ENCODE measurements around the gene SMG9. TPM values are rescaled to one million over a fixed set of nuclear protein-coding genes. Genes with fewer than 3 reads are reported as not detected.
"Not testable (repeated sequence)": the region's sequence is repeated elsewhere in the genome, so short reads cannot be mapped to it uniquely, and the experiment has no call there.

The SMG9 gene
- total RNA-seq, 1 experiment from 2014 or later, result 25.7 TPM

DNA sequence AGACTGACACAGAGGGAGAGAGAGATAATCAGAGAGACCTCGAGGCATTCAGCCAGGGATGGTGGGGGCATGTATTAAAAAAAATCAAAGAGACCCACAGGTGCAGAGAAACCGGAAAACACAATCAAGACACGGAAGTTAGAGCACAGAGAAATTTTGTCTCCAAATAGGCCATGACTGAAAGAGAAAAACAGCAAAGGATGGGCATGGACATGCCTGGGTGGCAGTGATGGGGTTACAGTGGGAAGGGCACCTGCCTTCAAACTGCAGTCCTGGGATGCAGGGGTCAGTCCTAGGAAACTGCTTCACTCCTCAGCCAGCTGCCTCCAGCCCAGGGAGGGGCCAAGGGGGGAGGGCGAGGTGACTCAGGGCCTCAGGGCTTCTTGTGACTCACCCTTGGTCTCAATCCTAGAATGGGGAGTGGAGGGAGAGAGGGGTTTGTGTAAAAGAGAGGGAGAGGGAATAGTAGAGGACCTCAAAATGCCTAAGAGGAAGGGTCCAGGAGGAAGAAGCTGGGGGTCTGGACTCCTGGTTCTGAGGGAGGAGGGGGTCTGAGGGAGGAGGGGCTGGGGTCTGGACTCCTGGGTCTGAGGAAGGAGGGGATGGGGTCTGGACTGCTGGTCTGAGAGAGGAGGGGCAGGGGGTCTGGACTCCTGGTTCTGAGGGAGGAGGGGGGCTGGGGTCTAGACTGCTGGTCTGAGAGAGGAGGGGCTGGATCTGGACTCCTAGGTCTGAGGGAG, 29.6 kb upstream of the SMG9 start:
- no peaks in the 10 kb centered on the region for H3K9me3 ChIP-seq (replicated peaks)
- H3K27ac ChIP-seq, result no peak overlapping the region
- no peak overlapping the region for H3K4me3 ChIP-seq
- peak; percentile 64 to 67 for DNase-seq
- peaks cover 5% of the 10 kb centered on the region; the same call in 1 of the 2 replicates for H3K4me1 ChIP-seq
- H3K36me3 ChIP-seq, result no peaks in the 10 kb centered on the region
- H3K27me3 ChIP-seq, result no peaks in the 10 kb centered on the region

DNA sequence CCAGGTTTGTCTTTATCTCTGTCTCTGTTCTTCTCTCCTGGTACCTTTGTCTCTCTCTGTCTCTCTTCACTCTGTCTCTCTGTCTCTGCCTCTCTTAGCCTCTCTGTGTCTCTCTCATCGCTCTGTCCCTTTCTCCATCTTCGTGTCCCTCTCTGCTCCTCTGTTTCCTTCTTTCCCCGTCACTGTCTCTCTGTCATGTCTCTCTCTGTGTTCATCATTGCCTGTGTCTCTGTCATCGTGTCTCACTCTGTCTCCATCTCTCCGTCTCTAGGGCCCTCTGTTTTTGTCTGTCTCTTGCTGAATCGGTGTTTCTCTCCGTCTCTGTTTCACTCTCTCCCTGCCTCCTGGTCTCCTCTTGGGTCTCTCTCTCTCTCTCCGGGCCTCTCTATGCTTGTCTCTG, 28.9 kb upstream of the SMG9 start:
- Histone ChIP-seq H3K9me3 (replicated peaks) (no peaks in the 10 kb centered on the region), H3K27me3 (no peaks in the 10 kb centered on the region)

GRCh38 chr19:43782689-43783231, 28.0 kb upstream of the SMG9 start:
- no peak for DNase-seq
- Histone ChIP-seq H3K4me1 (peaks cover 11% of the 10 kb centered on the region; the same call in 1 of the 2 replicates), H3K4me3 (no peak overlapping the region), H3K27ac (no peak overlapping the region), H3K9me3 (replicated peaks) (no peaks in the 10 kb centered on the region), H3K36me3 (no peaks in the 10 kb centered on the region), H3K27me3 (no peaks in the 10 kb centered on the region)

More for the DNA sequence above, 28.9 kb upstream of the SMG9 start:
- Histone ChIP-seq H3K36me3 (no peaks in the 10 kb centered on the region), H3K4me3 (no peak overlapping the region), H3K4me1 (peaks cover 5% of the 10 kb centered on the region; the same call in 1 of the 2 replicates), H3K27ac (no peak overlapping the region)
- DNase-seq, result no peak

- H3K36me3 ChIP-seq, result no peaks in the 10 kb centered on the region
- no peak overlapping the region for H3K4me3 ChIP-seq
- H3K27me3 ChIP-seq, result no peaks in the 10 kb centered on the region
- DNase-seq, result no peak
- peaks cover 13% of the 10 kb centered on the region; the same call in 1 of the 2 replicates for H3K4me1 ChIP-seq
- no peaks in the 10 kb centered on the region for H3K9me3 ChIP-seq (replicated peaks)
- H3K27ac ChIP-seq, result no peak overlapping the region
Observed at GRCh38 chr19:43782311-43782660, 27.5 kb upstream of the SMG9 start.

- Histone ChIP-seq H3K9me3 (replicated peaks) (no peaks in the 10 kb centered on the region), H3K27me3 (no peaks in the 10 kb centered on the region), H3K4me3 (no peak overlapping the region), H3K36me3 (no peaks in the 10 kb centered on the region), H3K27ac (no peak overlapping the region), H3K4me1 (peaks cover 13% of the 10 kb centered on the region; the same call in 1 of the 2 replicates)
- no peak for DNase-seq
Observed at GRCh38 chr19:43781630-43782310, 27.0 kb upstream of the SMG9 start.

DNA sequence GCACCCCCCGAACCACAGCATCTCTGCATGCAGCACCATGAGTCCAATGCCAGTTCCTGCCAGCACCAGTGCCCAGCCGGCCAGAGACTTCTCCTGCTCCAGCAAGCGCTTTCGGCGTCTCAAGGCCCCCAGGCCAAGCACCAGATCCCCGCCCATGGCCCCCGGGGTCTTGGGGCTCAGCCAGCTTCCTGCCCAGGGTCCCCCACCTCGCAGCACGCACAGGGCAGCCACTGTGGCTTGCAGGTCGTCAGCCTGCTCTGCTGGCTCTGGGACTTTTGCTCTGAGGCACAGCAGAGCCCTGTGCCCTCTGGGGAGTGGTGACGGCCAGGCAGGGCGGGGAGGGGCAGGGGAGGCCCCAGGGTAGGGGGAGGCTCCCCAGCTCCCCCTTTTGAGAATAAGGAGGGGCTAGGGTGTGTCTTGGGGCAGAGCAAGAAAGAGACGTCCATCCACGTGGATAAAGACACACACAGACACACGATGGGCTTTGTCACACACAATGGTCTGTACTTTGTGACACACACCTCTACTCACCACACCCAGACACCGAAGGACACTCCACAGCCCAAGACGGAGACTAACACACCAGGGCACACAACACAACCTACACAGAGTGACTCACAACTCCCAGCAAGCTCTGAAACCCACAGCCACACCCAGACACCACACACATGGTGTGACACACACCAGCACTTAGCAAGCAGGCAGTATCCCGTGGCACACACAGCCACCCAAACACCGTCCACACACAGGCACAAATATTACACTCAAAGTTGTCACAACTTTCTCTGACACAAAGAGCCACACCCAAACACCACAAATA, 26.2 kb upstream of the SMG9 start, which contains the start of gene KCNN4:
KCNN4 (minus strand) TSS at position 268 of the 820 bp plus-strand sequence; CDS start at position 156, 112 bp downstream.
- Histone ChIP-seq H3K27ac (no peak within 1 kb of the TSS), H3K36me3 (no peaks in the 10 kb centered on the region), H3K4me3 (no peak within 1 kb of the TSS), H3K9me3 (replicated peaks) (no peaks in the 10 kb centered on the region), H3K4me1 (peaks cover 13% of the 10 kb centered on the region; the same call in 1 of the 2 replicates), H3K27me3 (no peaks in the 10 kb centered on the region)
- DNase-seq, result no peak

DNA sequence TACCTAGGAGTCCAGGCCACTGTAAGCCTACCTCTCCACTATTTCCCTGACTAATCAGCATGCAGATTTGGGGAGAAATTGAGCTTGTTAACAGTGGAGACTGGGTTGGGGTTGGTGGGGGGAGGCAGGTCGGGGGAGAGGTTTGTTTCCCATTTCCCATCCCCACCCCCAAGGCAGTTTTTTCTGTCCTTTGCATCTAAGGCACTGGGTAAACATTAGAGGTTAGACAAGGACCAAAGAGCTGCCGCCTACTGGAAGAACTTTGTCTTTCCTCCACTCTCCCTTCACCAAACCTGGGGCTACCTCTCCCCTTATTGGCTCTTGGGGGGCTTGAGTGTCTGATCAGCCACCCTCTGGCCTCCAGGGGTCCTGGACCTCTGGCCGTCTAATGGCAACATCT, 25.1 kb upstream of the SMG9 start:
- Histone ChIP-seq H3K4me3 (no peak overlapping the region), H3K9me3 (replicated peaks) (no peaks in the 10 kb centered on the region), H3K4me1 (peaks cover 13% of the 10 kb centered on the region; the same call in 1 of the 2 replicates), H3K27ac (no peak overlapping the region), H3K27me3 (no peaks in the 10 kb centered on the region), H3K36me3 (no peaks in the 10 kb centered on the region)
- no peak for DNase-seq

DNA sequence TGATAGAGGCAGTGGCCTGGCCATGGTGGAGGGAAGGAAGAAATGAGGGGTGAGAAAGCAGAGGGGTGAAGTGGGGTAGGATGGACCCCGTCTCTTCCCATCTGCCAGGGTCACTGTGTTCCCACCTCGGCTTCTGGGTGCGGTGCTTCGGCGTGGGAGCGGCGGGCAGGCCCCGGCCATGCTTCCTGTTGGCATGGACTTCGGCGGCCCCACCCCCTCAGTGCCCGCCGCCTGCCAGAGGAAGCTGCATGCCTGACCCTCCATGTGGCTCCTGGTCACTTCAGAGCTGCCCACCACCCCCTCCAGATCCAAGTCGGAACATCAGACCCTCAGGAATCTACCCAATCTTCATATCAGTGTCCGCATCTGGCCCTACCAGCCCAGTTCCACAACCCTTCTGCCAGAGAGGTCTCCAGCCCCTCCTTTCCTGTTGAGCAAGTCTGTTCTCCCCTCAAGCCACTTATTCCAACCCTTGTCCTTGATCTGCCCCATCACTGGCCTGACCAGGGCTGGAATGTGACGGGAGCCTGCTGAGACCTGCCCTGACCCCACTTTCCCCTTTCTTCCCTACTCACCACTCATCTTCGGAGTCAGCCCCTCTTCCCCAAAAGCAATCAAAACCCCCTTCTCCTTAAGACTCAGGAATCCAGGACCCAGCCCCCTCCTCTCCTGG, 24.5 kb upstream of the SMG9 start:
- Histone ChIP-seq H3K4me3 (no peak overlapping the region), H3K9me3 (replicated peaks) (no peaks in the 10 kb centered on the region), H3K27ac (no peak overlapping the region), H3K4me1 (peaks cover 10% of the 10 kb centered on the region; the same call in 1 of the 2 replicates), H3K36me3 (no peaks in the 10 kb centered on the region), H3K27me3 (no peaks in the 10 kb centered on the region)
- DNase-seq, result no peak

GRCh38 chr19:43778651-43779050, 23.9 kb upstream of the SMG9 start:
- no peak overlapping the region for H3K4me3 ChIP-seq
- no peaks in the 10 kb centered on the region for H3K9me3 ChIP-seq (replicated peaks)
- H3K4me1 ChIP-seq, result peaks cover 8% of the 10 kb centered on the region; the same call in 1 of the 2 replicates
- H3K36me3 ChIP-seq, result no peaks in the 10 kb centered on the region
- H3K27ac ChIP-seq, result no peak overlapping the region
- no peak for DNase-seq
- no peaks in the 10 kb centered on the region for H3K27me3 ChIP-seq

DNA sequence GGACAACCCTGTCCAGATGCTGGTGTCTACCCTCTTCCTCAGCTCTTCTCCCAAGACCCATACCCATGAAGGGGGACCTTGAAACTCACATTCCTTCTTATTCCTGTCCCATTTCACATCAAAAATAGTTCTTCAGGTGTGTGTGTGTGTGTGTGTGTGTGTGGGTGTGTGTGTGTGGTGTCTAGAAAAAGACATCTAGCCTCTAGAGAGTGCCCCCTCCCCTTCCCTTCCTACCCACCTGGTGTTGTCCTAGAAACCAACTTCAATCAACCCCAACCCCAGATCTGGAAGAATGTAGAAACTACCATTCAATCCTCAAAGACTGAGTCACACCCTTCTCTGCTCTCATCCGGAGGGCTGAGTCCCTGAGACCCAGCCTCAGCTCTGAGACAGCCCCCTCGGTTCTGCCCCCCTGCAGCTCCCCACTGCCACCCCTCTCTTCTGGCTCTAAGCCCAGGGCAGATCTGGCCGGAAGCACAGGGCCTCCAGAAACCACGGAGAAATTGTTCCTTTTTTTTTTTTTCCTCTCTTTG, 22.5 kb upstream of the SMG9 start:
- DNase-seq, result peak; percentile 44 to 59
- Histone ChIP-seq H3K36me3 (no peaks in the 10 kb centered on the region), H3K27ac (no peak overlapping the region), H3K27me3 (no peaks in the 10 kb centered on the region), H3K9me3 (replicated peaks) (no peaks in the 10 kb centered on the region), H3K4me3 (no peak overlapping the region), H3K4me1 (peaks cover 8% of the 10 kb centered on the region; the same call in 1 of the 2 replicates)

- DNase-seq, result no peak
- Histone ChIP-seq H3K4me1 (peaks cover 8% of the 10 kb centered on the region; the same call in 1 of the 2 replicates), H3K27me3 (no peaks in the 10 kb centered on the region), H3K9me3 (replicated peaks) (no peaks in the 10 kb centered on the region), H3K27ac (no peak overlapping the region), H3K4me3 (no peak overlapping the region), H3K36me3 (no peaks in the 10 kb centered on the region)
Observed at GRCh38 chr19:43776286-43776685, 21.5 kb upstream of the SMG9 start.

DNA sequence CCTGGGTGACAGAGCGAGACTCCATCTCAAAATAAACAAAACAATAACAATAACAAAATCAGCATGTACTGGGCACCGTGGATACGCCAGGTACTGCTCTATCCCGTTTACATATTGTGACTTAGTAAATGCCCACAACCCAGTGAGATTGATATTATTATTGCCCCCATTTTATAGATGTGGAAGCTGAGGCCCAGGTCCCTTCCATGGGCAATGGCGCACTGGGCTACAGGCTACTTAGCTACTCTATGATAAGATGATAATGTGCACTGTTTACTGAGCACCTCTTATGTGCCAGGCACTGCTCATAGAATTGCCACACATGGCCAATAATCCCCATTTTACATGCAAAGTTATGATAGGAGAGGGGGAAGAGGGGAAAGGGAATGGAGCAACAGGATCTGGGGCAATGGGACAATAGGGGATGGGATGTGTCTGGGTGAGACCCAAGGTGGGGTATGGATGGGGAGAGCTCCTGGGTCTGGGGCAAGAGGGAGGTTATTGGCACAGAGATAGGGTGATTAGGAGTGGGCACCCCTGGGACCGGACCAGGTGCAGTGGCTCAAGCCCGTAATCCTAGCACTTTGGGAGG, 20.6 kb upstream of the SMG9 start:
- no peak overlapping the region for H3K27ac ChIP-seq
- no peak for DNase-seq
- H3K27me3 ChIP-seq, result no peaks in the 10 kb centered on the region
- H3K4me3 ChIP-seq, result no peak overlapping the region
- no peaks in the 10 kb centered on the region for H3K36me3 ChIP-seq
- peaks cover 8% of the 10 kb centered on the region; the same call in 1 of the 2 replicates for H3K4me1 ChIP-seq
- H3K9me3 ChIP-seq (replicated peaks), result no peaks in the 10 kb centered on the region

GRCh38 chr19:43774940-43775258, 20.1 kb upstream of the SMG9 start:
- not testable (repeated sequence) for H3K27me3 ChIP-seq, H3K4me3 ChIP-seq

More at GRCh38 chr19:43774940-43775258, 20.1 kb upstream of the SMG9 start:
- H3K36me3 ChIP-seq; H3K4me1 ChIP-seq; DNase-seq; H3K9me3 ChIP-seq (replicated peaks); H3K27ac ChIP-seq: not testable (repeated sequence)
